SK-N-SH treated with all-trans-retinoic acid at 6 μM for 48 hours (cell line): ENCODE results near the gene NFIX.

ENCODE experiments used
- ATAC-seq: fragments of 200-7000 bp; cut with Tn5 transposase; 3 replicates; pipeline ENCODE4 v1.9.1; 2020; ENCODE audit warnings: mild to moderate bottlenecking, moderate library complexity
- ARNTL ChIP-seq: fragments of 450-650 bp; formaldehyde crosslinking; IDR thresholded peaks from 2 replicates; pipeline ENCODE4 v1.5.0; 2020; ENCODE audit warnings: low read depth, mild to moderate bottlenecking, moderate library complexity, borderline replicate concordance
- BACH2 ChIP-seq: fragments of 250-450 bp; sonication (Bioruptor Pico); IDR thresholded peaks from 2 replicates; pipeline ENCODE4 v1.9.0; 2021; ENCODE audit warnings: mild to moderate bottlenecking, borderline replicate concordance
- ESRRG ChIP-seq: fragments of 250-450 bp; sonication (Bioruptor Pico); IDR thresholded peaks from 2 replicates; pipeline ENCODE4 v1.6.1; 2021; ENCODE audit warnings: mild to moderate bottlenecking
- GLIS3 ChIP-seq: fragments of 250-450 bp; sonication (Bioruptor Pico); IDR thresholded peaks from 2 replicates; pipeline ENCODE4 v1.5.0; 2020; ENCODE audit warnings: mild to moderate bottlenecking, moderate library complexity
- ISL1 ChIP-seq: fragments of 250-450 bp; sonication (Bioruptor Pico); IDR thresholded peaks from 2 replicates; pipeline ENCODE4 v2.1.2; 2022; ENCODE audit warnings: mild to moderate bottlenecking, moderate library complexity
- OSR1 ChIP-seq: fragments of 250-450 bp; sonication (Bioruptor Pico); IDR thresholded peaks from 2 replicates; pipeline ENCODE4 v1.8.0; 2022; ENCODE audit warnings: moderate library complexity, mild to moderate bottlenecking, inconsistent platforms
- RARB ChIP-seq: fragments of 250-450 bp; sonication (Bioruptor Pico); IDR thresholded peaks from 2 replicates; pipeline ENCODE4 v1.8.0; 2021; ENCODE audit warnings: mild to moderate bottlenecking, moderate library complexity
- SNAI2 ChIP-seq: fragments of 250-450 bp; sonication (Bioruptor Pico); IDR thresholded peaks from 2 replicates; pipeline ENCODE4 v1.5.0; 2020; ENCODE audit warnings: mild to moderate bottlenecking, moderate library complexity
- TCF4 ChIP-seq: fragments of 250-450 bp; sonication (Bioruptor Pico); IDR thresholded peaks from 2 replicates; pipeline ENCODE4 v1.8.0; 2021; ENCODE audit warnings: mild to moderate bottlenecking, moderate library complexity, borderline replicate concordance
- TOX ChIP-seq: fragments of 250-450 bp; sonication (Bioruptor Pico); IDR thresholded peaks from 2 replicates; pipeline ENCODE4 v1.8.0; 2021; ENCODE audit warnings: mild to moderate bottlenecking, moderate library complexity, borderline replicate concordance
- ZC3H10 ChIP-seq: fragments of 250-450 bp; sonication (Bioruptor Pico); IDR thresholded peaks from 2 replicates; pipeline ENCODE4 v1.5.1; 2021; ENCODE audit warnings: mild to moderate bottlenecking, moderate library complexity
- ZFP3 ChIP-seq: fragments of 250-450 bp; sonication (Bioruptor Pico); IDR thresholded peaks from 2 replicates; pipeline ENCODE4 v1.5.0; 2020; ENCODE audit warnings: mild to moderate bottlenecking, moderate library complexity
- ZFP30 ChIP-seq: fragments of 450-650 bp; formaldehyde crosslinking; IDR thresholded peaks from 2 replicates; pipeline ENCODE4 v1.5.0; 2022; ENCODE audit warnings: mild to moderate bottlenecking, moderate library complexity
- ZNF565 ChIP-seq: fragments of 450-650 bp; formaldehyde crosslinking; conservative IDR thresholded peaks from 2 replicates; pipeline ENCODE4 v1.5.0; 2020; ENCODE audit warnings: low read depth, mild to moderate bottlenecking, moderate library complexity
- ZNF70 ChIP-seq: fragments of 450-650 bp; formaldehyde crosslinking; IDR thresholded peaks from 2 replicates; pipeline ENCODE4 v1.5.0; 2020; ENCODE audit warnings: mild to moderate bottlenecking, moderate library complexity
- ZNF8 ChIP-seq: fragments of 450-650 bp; formaldehyde crosslinking; IDR thresholded peaks from 2 replicates; pipeline ENCODE4 v1.5.0; 2020; ENCODE audit warnings: mild to moderate bottlenecking, moderate library complexity
- TF ChIP-seq, protein P1 (sequence below): fragments of 250-450 bp; sonication (Bioruptor Pico); IDR thresholded peaks from 2 replicates; pipeline ENCODE4 v1.8.0; 2021; ENCODE audit warnings: low read depth, mild to moderate bottlenecking, moderate library complexity, borderline replicate concordance
- TF ChIP-seq, protein P2 (sequence below): fragments of 250-450 bp; sonication (Bioruptor Pico); IDR thresholded peaks from 2 replicates; pipeline ENCODE4 v1.8.0; 2020; ENCODE audit warnings: mild to moderate bottlenecking, moderate library complexity, borderline replicate concordance
- TF ChIP-seq, protein P3 (sequence below): fragments of 250-450 bp; sonication (Bioruptor Pico); IDR thresholded peaks from 2 replicates; pipeline ENCODE4 v1.5.0; 2020; ENCODE audit warnings: mild to moderate bottlenecking, moderate library complexity
- TF ChIP-seq, protein P4 (sequence below): fragments of 250-450 bp; sonication (Bioruptor Pico); IDR thresholded peaks from 2 replicates; pipeline ENCODE4 v1.5.1; 2020; ENCODE audit warnings: low read depth, mild to moderate bottlenecking, moderate library complexity
- TF ChIP-seq, protein P5 (sequence below): fragments of 250-450 bp; sonication (Bioruptor Pico); IDR thresholded peaks from 2 replicates; pipeline ENCODE4 v1.5.1; 2021; ENCODE audit warnings: mild to moderate bottlenecking, moderate library complexity

The NFIX gene

DNA sequence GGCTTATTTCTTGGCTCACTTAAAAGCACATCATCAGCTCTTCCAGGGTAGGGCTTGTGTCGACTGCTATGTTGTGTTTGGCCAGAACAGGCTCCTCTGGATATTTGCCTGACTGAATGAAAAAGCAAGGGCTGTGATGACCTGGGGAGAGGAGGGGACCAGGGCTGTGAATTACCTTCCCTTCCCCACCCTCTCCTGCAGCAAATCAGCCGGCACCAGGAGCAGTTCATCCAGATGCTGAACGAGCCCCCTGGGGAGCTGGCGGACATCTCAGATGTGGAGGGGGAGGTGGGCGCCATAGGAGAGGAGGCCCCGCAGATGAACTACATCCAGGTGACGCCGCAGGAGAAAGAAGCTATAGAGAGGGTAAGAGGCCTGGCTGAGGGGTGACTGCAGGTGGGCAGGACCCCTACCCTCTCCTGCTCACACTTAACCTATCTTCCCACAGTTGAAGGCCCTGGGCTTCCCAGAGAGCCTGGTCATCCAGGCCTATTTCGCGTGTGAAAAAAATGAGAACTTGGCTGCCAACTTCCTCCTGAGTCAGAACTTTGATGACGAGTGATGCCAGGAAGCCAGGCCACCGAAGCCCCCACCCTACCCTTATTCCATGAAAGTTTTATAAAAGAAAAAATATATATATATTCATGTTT lies 42.7 kb upstream of the NFIX start (continued):
- TF ChIP-seq, protein P1, sequence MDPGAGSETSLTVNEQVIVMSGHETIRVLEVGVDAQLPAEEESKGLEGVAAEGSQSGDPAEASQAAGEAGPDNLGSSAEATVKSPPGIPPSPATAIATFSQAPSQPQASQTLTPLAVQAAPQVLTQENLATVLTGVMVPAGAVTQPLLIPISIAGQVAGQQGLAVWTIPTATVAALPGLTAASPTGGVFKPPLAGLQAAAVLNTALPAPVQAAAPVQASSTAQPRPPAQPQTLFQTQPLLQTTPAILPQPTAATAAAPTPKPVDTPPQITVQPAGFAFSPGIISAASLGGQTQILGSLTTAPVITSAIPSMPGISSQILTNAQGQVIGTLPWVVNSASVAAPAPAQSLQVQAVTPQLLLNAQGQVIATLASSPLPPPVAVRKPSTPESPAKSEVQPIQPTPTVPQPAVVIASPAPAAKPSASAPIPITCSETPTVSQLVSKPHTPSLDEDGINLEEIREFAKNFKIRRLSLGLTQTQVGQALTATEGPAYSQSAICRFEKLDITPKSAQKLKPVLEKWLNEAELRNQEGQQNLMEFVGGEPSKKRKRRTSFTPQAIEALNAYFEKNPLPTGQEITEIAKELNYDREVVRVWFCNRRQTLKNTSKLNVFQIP (CRISPR knock-in tag): no peak
- TF ChIP-seq ESRRG (CRISPR knock-in tag): no peak
- no peak for TF ChIP-seq ZFP3 (CRISPR knock-in tag)
- no peak for TF ChIP-seq TCF4
- no peak for TF ChIP-seq ZNF8

DNA sequence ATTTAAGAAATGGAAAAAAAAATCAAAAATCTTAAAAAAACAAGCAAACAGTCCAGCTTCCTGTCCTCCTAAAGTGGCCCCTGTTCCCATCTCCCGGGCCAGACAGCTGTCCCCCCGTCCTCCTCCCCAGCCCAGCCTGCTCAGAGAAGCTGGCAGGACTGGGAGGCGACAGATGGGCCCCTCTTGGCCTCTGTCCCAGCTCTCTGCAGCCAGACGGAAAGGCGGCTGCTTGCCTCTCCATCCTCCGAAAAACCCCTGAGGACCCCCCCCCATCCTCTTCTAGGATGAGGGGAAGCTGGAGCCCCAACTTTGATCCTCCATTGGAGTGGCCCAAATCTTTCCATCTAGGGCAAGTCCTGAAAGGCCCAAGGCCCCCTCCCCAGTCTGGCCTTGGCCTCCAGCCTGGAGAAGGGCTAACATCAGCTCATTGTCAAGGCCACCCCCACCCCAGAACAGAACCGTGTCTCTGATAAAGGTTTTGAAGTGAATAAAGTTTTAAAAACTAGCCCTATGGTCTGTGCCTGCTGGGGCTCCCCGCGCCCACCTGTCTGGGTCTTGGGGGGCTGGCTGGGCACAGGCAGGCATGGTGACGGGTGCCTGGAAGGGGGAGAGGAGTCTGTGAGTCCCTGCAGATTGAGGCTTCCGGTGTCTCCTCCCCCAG lies 42.0 kb upstream of the NFIX start:
- ATAC-seq: peak; percentile 19
- TF ChIP-seq TCF4 (0 out of 2 replicates have a peak, but pooled peaks have one; percentile 14), TOX (no peak), GLIS3 (no peak), ISL1 (CRISPR knock-in tag) (no peak), ZNF565 (no peak), ZFP3 (CRISPR knock-in tag) (no peak; the same call in 1 of the 2 replicates)
- TF ChIP-seq, protein P2, sequence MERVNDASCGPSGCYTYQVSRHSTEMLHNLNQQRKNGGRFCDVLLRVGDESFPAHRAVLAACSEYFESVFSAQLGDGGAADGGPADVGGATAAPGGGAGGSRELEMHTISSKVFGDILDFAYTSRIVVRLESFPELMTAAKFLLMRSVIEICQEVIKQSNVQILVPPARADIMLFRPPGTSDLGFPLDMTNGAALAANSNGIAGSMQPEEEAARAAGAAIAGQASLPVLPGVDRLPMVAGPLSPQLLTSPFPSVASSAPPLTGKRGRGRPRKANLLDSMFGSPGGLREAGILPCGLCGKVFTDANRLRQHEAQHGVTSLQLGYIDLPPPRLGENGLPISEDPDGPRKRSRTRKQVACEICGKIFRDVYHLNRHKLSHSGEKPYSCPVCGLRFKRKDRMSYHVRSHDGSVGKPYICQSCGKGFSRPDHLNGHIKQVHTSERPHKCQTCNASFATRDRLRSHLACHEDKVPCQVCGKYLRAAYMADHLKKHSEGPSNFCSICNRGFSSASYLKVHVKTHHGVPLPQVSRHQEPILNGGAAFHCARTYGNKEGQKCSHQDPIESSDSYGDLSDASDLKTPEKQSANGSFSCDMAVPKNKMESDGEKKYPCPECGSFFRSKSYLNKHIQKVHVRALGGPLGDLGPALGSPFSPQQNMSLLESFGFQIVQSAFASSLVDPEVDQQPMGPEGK (CRISPR knock-in tag): peak; percentile 62; the same call in 1 of the 2 replicates

DNA sequence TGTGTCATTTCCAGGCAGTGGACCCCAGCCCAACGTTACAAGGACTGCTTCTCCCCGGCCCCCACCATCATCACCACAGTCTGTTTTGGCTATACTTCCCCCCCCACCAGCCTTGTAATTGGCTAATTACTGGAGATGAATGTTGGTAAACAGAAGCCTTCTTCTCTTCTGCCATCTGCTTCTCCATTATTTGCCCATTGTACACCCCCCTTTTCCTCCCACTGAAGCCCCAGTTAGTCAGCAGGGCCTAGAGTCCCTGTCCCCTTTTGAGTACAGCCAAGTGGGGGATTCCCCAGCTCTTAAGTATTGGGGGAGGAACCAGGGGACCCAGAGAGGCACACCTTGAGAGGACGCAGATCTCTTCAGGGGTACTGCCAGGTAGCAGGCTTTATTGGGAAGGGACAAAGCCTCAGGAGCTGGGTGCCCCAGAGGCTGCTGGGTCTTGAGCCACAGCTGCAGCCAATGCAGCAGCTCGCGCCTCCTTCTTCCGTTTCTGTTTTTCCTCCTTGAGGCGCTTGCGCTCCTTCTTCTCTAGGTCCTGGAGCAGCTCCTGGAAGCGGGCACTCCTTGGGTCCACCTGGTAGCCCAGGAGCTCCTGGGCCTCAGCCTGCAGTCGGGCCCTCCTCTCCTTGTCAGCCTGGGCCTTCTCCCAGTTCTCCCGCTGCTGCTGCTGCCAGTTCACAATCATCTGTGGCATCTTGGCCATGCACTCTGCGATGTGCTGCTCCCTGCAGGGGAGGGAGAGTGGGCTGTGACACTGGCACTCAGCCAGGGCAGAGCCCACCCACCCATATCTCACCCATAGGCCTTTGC lies 41.3 kb upstream of the NFIX start:
- TF ChIP-seq, protein P3, sequence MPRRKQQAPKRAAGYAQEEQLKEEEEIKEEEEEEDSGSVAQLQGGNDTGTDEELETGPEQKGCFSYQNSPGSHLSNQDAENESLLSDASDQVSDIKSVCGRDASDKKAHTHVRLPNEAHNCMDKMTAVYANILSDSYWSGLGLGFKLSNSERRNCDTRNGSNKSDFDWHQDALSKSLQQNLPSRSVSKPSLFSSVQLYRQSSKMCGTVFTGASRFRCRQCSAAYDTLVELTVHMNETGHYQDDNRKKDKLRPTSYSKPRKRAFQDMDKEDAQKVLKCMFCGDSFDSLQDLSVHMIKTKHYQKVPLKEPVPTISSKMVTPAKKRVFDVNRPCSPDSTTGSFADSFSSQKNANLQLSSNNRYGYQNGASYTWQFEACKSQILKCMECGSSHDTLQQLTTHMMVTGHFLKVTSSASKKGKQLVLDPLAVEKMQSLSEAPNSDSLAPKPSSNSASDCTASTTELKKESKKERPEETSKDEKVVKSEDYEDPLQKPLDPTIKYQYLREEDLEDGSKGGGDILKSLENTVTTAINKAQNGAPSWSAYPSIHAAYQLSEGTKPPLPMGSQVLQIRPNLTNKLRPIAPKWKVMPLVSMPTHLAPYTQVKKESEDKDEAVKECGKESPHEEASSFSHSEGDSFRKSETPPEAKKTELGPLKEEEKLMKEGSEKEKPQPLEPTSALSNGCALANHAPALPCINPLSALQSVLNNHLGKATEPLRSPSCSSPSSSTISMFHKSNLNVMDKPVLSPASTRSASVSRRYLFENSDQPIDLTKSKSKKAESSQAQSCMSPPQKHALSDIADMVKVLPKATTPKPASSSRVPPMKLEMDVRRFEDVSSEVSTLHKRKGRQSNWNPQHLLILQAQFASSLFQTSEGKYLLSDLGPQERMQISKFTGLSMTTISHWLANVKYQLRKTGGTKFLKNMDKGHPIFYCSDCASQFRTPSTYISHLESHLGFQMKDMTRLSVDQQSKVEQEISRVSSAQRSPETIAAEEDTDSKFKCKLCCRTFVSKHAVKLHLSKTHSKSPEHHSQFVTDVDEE (CRISPR knock-in tag): no peak
- no peak for TF ChIP-seq GLIS3
- TF ChIP-seq, protein P4, sequence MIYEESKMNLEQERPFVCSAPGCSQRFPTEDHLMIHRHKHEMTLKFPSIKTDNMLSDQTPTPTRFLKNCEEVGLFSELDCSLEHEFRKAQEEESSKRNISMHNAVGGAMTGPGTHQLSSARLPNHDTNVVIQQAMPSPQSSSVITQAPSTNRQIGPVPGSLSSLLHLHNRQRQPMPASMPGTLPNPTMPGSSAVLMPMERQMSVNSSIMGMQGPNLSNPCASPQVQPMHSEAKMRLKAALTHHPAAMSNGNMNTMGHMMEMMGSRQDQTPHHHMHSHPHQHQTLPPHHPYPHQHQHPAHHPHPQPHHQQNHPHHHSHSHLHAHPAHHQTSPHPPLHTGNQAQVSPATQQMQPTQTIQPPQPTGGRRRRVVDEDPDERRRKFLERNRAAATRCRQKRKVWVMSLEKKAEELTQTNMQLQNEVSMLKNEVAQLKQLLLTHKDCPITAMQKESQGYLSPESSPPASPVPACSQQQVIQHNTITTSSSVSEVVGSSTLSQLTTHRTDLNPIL: no peak
- TF ChIP-seq ZFP30 (CRISPR knock-in tag): no peak
- no peak for TF ChIP-seq RARB
- TF ChIP-seq ZC3H10 (CRISPR knock-in tag): no peak
- TF ChIP-seq BACH2 (CRISPR knock-in tag): no peak
- no peak for TF ChIP-seq ZNF70 (CRISPR knock-in tag)
- TF ChIP-seq, protein P5, sequence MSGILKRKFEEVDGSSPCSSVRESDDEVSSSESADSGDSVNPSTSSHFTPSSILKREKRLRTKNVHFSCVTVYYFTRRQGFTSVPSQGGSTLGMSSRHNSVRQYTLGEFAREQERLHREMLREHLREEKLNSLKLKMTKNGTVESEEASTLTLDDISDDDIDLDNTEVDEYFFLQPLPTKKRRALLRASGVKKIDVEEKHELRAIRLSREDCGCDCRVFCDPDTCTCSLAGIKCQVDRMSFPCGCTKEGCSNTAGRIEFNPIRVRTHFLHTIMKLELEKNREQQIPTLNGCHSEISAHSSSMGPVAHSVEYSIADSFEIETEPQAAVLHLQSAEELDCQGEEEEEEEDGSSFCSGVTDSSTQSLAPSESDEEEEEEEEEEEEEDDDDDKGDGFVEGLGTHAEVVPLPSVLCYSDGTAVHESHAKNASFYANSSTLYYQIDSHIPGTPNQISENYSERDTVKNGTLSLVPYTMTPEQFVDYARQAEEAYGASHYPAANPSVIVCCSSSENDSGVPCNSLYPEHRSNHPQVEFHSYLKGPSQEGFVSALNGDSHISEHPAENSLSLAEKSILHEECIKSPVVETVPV (CRISPR knock-in tag): no peak
- no peak for ATAC-seq

DNA sequence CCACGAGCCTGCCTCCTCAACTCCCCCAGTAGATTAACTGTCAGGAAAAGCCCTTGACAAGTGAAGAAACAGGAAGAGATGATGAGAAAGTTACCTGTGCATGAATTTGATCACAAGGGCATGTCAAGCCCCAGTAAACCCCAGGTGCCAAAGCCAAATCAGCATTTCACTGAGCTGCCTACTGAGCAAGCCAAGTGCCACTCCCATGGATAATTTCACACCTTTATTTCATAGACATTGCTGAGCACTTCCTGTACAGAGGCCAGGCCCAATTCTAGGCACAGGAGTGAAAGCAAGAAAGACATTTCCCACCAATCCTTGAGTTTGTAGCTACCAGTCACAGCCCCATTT lies 40.7 kb upstream of the NFIX start:
- ATAC-seq: no peak
- TF ChIP-seq ESRRG (CRISPR knock-in tag) (no peak), ZNF70 (CRISPR knock-in tag) (no peak), ZFP30 (CRISPR knock-in tag) (no peak), ZFP3 (CRISPR knock-in tag) (no peak), OSR1 (CRISPR knock-in tag) (no peak), ARNTL (CRISPR knock-in tag) (no peak), ZNF565 (no peak), SNAI2 (CRISPR knock-in tag) (no peak), ISL1 (CRISPR knock-in tag) (no peak), ZC3H10 (CRISPR knock-in tag) (no peak)
- TF ChIP-seq, protein P3 (CRISPR knock-in tag): no peak
- TF ChIP-seq, protein P5 (CRISPR knock-in tag): no peak
